Right atrium auricular region (tissue), 2 donors: ENCODE measurements around the gene LRRC74A. TPM values are rescaled to one million over a fixed set of nuclear protein-coding genes. Genes with fewer than 3 reads are reported as not detected.

Source experiments
- DNase-seq: peaks from one replicate; pipeline ENCODE4 v3.0.0-alpha.2; 2019; ENCODE audit warnings: low spot score
- H3K27ac ChIP-seq, 2 donors: fragments of 200-600 bp; sonication (generic); 1 replicate in 1 of 2; 2 replicates in 1 of 2; pipeline ENCODE4 v1.5.1; 2016 to 2019
- H3K27me3 ChIP-seq, 2 donors: fragments of 200-600 bp; sonication (generic); one replicate each; pipeline versions ENCODE4 v1.5.1 to v1.6.0; 2017 to 2019
- H3K36me3 ChIP-seq: fragments of 200-600 bp; sonication (generic); one replicate; pipeline ENCODE4 v1.5.1; 2016
- H3K4me1 ChIP-seq, 2 donors: fragments of 200-600 bp; sonication (generic); one replicate each; pipeline versions ENCODE4 v1.5.1 to v1.6.0; 2017 to 2019
- H3K4me3 ChIP-seq, 2 donors: fragments of 200-600 bp; sonication (generic); 1 replicate in 1 of 2; 2 replicates in 1 of 2; pipeline ENCODE4 v1.5.1; 2017 to 2019; ENCODE audit warnings: mild to moderate bottlenecking in 1 of 2, moderate library complexity in 1 of 2
- H3K9me3 ChIP-seq, 2 donors: fragments of 200-600 bp; sonication (generic); one replicate each; pipeline ENCODE4 v1.5.1; 2019
- CTCF ChIP-seq, 2 donors: fragments of 200-600 bp; sonication (generic); IDR thresholded peaks; one replicate each; pipeline ENCODE4 v1.5.1; 2019; ENCODE audit warnings: antibody characterized with exemption in 2 of 2
- total RNA-seq, 2 donors: library from RNA; depleted of rRNA; stranded (reverse); fragments of >200 nt; gene quantifications; one replicate each; pipeline ENCODE4 v1.1.0, GENCODE V29; 2016

Gene LRRC74A
- total RNA-seq, 2 donors from 2014 or later: not detected

- Histone ChIP-seq H3K27me3 (no peaks in the 10 kb centered on the region), H3K27ac (no peak overlapping the region), H3K4me1 (no peaks in the 10 kb centered on the region), H3K4me3 (no peak overlapping the region), H3K9me3 (no peaks in the 10 kb centered on the region), H3K36me3 (no peaks in the 10 kb centered on the region)
- no peak for DNase-seq
- no peak for TF ChIP-seq CTCF (IDR thresholded peaks at IDR 0.05)
Measured at GRCh38 chr14:76861574-76862255, 35.5 kb downstream of the LRRC74A start.

- H3K27ac ChIP-seq: no peak overlapping the region
- H3K27me3 ChIP-seq: no peaks in the 10 kb centered on the region
- no peaks in the 10 kb centered on the region for H3K36me3 ChIP-seq
- no peak for DNase-seq
- peaks cover 0 to 7% of the 10 kb centered on the region in 2 donors for H3K4me1 ChIP-seq
- H3K4me3 ChIP-seq: no peak overlapping the region
- TF ChIP-seq CTCF (IDR thresholded peaks at IDR 0.05): no peak
- H3K9me3 ChIP-seq: no peaks in the 10 kb centered on the region
Measured at GRCh38 chr14:76862546-76863282, 36.5 kb downstream of the LRRC74A start.

- peak overlapping the region in 1 of 2 donors; percentile 17 for H3K4me3 ChIP-seq
- H3K4me1 ChIP-seq: peaks cover 0 to 12% of the 10 kb centered on the region in 2 donors
- no peak for TF ChIP-seq CTCF (IDR thresholded peaks at IDR 0.05)
- peak overlapping the region; percentile 19 to 50 for H3K27ac ChIP-seq
- no peaks in the 10 kb centered on the region for H3K9me3 ChIP-seq
- no peaks in the 10 kb centered on the region for H3K27me3 ChIP-seq
- peak; percentile 67 for DNase-seq
- H3K36me3 ChIP-seq: no peaks in the 10 kb centered on the region
Measured at GRCh38 chr14:76863724-76864407, 37.7 kb downstream of the LRRC74A start.

GRCh38 chr14:76866456-76866855, 40.2 kb downstream of the LRRC74A start:
- TF ChIP-seq CTCF (IDR thresholded peaks at IDR 0.05): no peak
- Histone ChIP-seq H3K27me3 (no peaks in the 10 kb centered on the region), H3K9me3 (no peaks in the 10 kb centered on the region), H3K36me3 (no peaks in the 10 kb centered on the region), H3K27ac (peak overlapping the region in 1 of 2 donors; percentile 1), H3K4me1 (peaks cover 0 to 12% of the 10 kb centered on the region in 2 donors), H3K4me3 (no peak overlapping the region)
- no peak for DNase-seq

GRCh38 chr14:76867516-76868453, 41.6 kb downstream of the LRRC74A start:
- Histone ChIP-seq H3K9me3 (no peaks in the 10 kb centered on the region), H3K4me1 (peaks cover 0 to 12% of the 10 kb centered on the region in 2 donors), H3K4me3 (no peak overlapping the region), H3K27ac (peak overlapping the region in 1 of 2 donors; percentile 11), H3K36me3 (no peaks in the 10 kb centered on the region), H3K27me3 (no peaks in the 10 kb centered on the region)
- no peak for DNase-seq
- no peak for TF ChIP-seq CTCF (IDR thresholded peaks at IDR 0.05)
